Astrocyte (in vitro differentiated cells and primary cell): ENCODE measurements around the gene MMS19. TPM values are rescaled to one million over a fixed set of nuclear protein-coding genes. Genes with fewer than 3 reads are reported as not detected.
"Not testable (repeated sequence)": the region's sequence is repeated elsewhere in the genome, so short reads cannot be mapped to it uniquely, and the experiment has no call there.

Source experiments
- DNase-seq: peaks from one replicate; pipeline ENCODE4 v3.0.0-alpha.2; 2010; ENCODE audit warnings: low read depth
- FAIRE-seq: peaks from 2 replicates; lab custom pipeline; 2011; peaks lifted over from hg19 to GRCh38; lab: Jason Lieb, UNC
- H2AFZ ChIP-seq: 2 replicates; pipeline ENCODE4 v1.6.0; 2012; ENCODE audit warnings: low read depth, low read length, inconsistent platforms
- H3K27ac ChIP-seq: 2 replicates; pipeline ENCODE4 v1.5.1; 2011; ENCODE audit warnings: low read depth, low read length, inconsistent platforms
- H3K27me3 ChIP-seq: 2 replicates; pipeline ENCODE4 v1.6.0; 2011; ENCODE audit warnings: low read length, inconsistent platforms; ENCODE audit not compliant: insufficient read depth
- H3K36me3 ChIP-seq: 2 replicates; pipeline ENCODE4 v1.5.1; 2011; ENCODE audit warnings: low read length, inconsistent platforms; ENCODE audit not compliant: insufficient read depth
- H3K4me1 ChIP-seq: 2 replicates; pipeline ENCODE4 v1.5.1; 2011; ENCODE audit warnings: low read length, inconsistent platforms; ENCODE audit not compliant: insufficient read depth
- H3K4me2 ChIP-seq: 2 replicates; pipeline ENCODE4 v1.6.0; 2012; ENCODE audit warnings: low read length, inconsistent platforms
- H3K4me3 ChIP-seq: 2 replicates; pipeline ENCODE4 v1.5.1; 2011; ENCODE audit warnings: low read depth, mild to moderate bottlenecking, low read length, inconsistent platforms; ENCODE audit not compliant: insufficient read depth
- H3K79me2 ChIP-seq: 2 replicates; pipeline ENCODE4 v1.6.0; 2012; ENCODE audit warnings: mild to moderate bottlenecking, low read length, inconsistent platforms; ENCODE audit not compliant: insufficient read depth
- H3K9ac ChIP-seq: 2 replicates; pipeline ENCODE4 v1.6.0; 2012; ENCODE audit warnings: mild to moderate bottlenecking, low read length, inconsistent platforms
- H3K9me3 ChIP-seq: 2 replicates; pipeline ENCODE4 v1.5.1; 2012; ENCODE audit warnings: low read depth, mild to moderate bottlenecking, low read length, inconsistent platforms; ENCODE audit not compliant: insufficient read depth
- H4K20me1 ChIP-seq: 2 replicates; pipeline ENCODE4 v1.6.0; 2012; ENCODE audit warnings: low read length, inconsistent platforms; ENCODE audit not compliant: insufficient read depth
- H3K27ac Mint-ChIP-seq: one replicate; pipeline ENCODE4 v1.8.0; 2021; ENCODE audit warnings: mild to moderate bottlenecking, mixed read lengths; ENCODE audit not compliant: unreplicated experiment
- H3K27me3 Mint-ChIP-seq: one replicate; pipeline ENCODE4 v1.8.0; 2021; ENCODE audit warnings: low read depth, mixed read lengths; ENCODE audit not compliant: unreplicated experiment
- H3K36me3 Mint-ChIP-seq: one replicate; pipeline ENCODE4 v1.8.0; 2021; ENCODE audit warnings: low read depth, mixed read lengths; ENCODE audit not compliant: unreplicated experiment
- H3K4me1 Mint-ChIP-seq: one replicate; pipeline ENCODE4 v1.8.0; 2021; ENCODE audit warnings: low read depth, mixed read lengths; ENCODE audit not compliant: unreplicated experiment
- H3K4me3 Mint-ChIP-seq: one replicate; pipeline ENCODE4 v1.8.0; 2021; ENCODE audit warnings: mild to moderate bottlenecking, moderate library complexity, mixed read lengths; ENCODE audit not compliant: unreplicated experiment
- H3K9me3 Mint-ChIP-seq: one replicate; pipeline ENCODE4 v1.8.0; 2021; ENCODE audit warnings: mild to moderate bottlenecking, mixed read lengths; ENCODE audit not compliant: unreplicated experiment
- CTCF ChIP-seq: IDR thresholded peaks from 2 replicates; pipeline ENCODE4 v1.5.1; 2011; ENCODE audit warnings: low read depth, mild to moderate bottlenecking, inconsistent platforms, low read length, moderate library complexity; ENCODE audit not compliant: insufficient read depth
- EZH2 ChIP-seq: IDR thresholded peaks from 2 replicates; pipeline ENCODE4 v1.6.1; 2012; ENCODE audit warnings: mild to moderate bottlenecking, low read length, inconsistent platforms; ENCODE audit not compliant: insufficient read depth
- total RNA-seq: library from RNA; stranded (reverse); gene quantifications from 2 replicates; pipeline ENCODE4 v1.2.1, GENCODE V29; 2021

MMS19 gene
- total RNA-seq, 1 donor from 2014 or later, result 84.4 TPM

- Histone ChIP-seq H3K27me3 (no peaks in the 10 kb centered on the region), H4K20me1 (peaks cover 65% of the 10 kb centered on the region), H3K4me2 (no peak overlapping the region), H3K9ac (no peak overlapping the region), H2AFZ (no peak overlapping the region), H3K79me2 (peaks cover 51% of the 10 kb centered on the region), H3K27ac (no peak overlapping the region), H3K4me3 (no peak overlapping the region), H3K36me3 (peaks cover 48% of the 10 kb centered on the region), H3K4me1 (peaks cover 6% of the 10 kb centered on the region), H3K9me3 (no peaks in the 10 kb centered on the region)
- TF ChIP-seq CTCF (no peak), EZH2 (no peak)
- DNase-seq, result no peak
- no peak for FAIRE-seq
- Mint-ChIP-seq H3K9me3 (peaks cover 2% of the 10 kb centered on the region), H3K4me3 (no peak overlapping the region), H3K27me3 (no peaks in the 10 kb centered on the region), H3K4me1 (peaks cover 17% of the 10 kb centered on the region), H3K27ac (no peak overlapping the region), H3K36me3 (peaks cover 27% of the 10 kb centered on the region)
These were observed 17.2 kb downstream of the MMS19 start for GRCh38 chr10:97481071-97481470.

GRCh38 chr10:97479939-97480338, 18.3 kb downstream of the MMS19 start:
- TF ChIP-seq EZH2 (no peak), CTCF (no peak)
- H3K27me3 Mint-ChIP-seq, result no peaks in the 10 kb centered on the region
- H3K9me3 Mint-ChIP-seq, result peaks cover 2% of the 10 kb centered on the region
- no peak for FAIRE-seq
- H3K27ac ChIP-seq, result no peak overlapping the region
- peaks cover 41% of the 10 kb centered on the region for H3K79me2 ChIP-seq
- H3K27ac Mint-ChIP-seq, result no peak overlapping the region
- H2AFZ ChIP-seq, result no peak overlapping the region
- peaks cover 28% of the 10 kb centered on the region for H3K36me3 Mint-ChIP-seq
- peaks cover 22% of the 10 kb centered on the region for H3K4me1 Mint-ChIP-seq
- H3K4me3 ChIP-seq, result no peak overlapping the region
- no peak for DNase-seq
- H3K9me3 ChIP-seq, result no peaks in the 10 kb centered on the region
- H3K36me3 ChIP-seq, result peaks cover 51% of the 10 kb centered on the region
- peaks cover 9% of the 10 kb centered on the region for H3K4me1 ChIP-seq
- H3K9ac ChIP-seq, result no peak overlapping the region
- no peak overlapping the region for H3K4me2 ChIP-seq
- peaks cover 59% of the 10 kb centered on the region for H4K20me1 ChIP-seq
- no peak overlapping the region for H3K4me3 Mint-ChIP-seq
- H3K27me3 ChIP-seq, result no peaks in the 10 kb centered on the region

DNA sequence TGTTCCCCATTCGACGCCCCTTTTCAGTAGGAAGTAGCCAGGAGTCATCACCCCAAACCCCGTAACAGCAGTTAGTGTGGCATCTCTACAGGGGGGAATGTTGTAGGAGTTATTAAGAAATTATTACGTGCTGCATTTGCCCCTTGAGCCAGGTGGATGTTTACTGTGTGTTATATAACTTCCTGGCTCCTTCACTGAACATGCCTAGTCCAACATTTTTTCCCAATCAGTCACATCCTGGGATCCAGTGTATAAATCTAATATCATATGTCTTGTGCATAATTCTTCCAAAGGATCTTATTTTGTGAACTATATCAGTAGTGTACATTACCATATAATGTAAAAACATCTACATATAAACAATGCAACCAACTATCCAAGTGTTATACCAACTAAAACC, 18.8 kb downstream of the MMS19 start:
- H3K27ac ChIP-seq, H3K4me3 ChIP-seq, H3K27me3 Mint-ChIP-seq, H3K9me3 ChIP-seq, H3K4me2 ChIP-seq, H3K9ac ChIP-seq, H2AFZ ChIP-seq, H3K4me1 ChIP-seq, H3K9me3 Mint-ChIP-seq, FAIRE-seq, H3K4me3 Mint-ChIP-seq, H3K27ac Mint-ChIP-seq, DNase-seq, H3K27me3 ChIP-seq: not testable (repeated sequence)
- H3K36me3 ChIP-seq, result peaks cover 52% of the 10 kb centered on the region
- peaks cover 30% of the 10 kb centered on the region for H3K36me3 Mint-ChIP-seq
- H3K4me1 Mint-ChIP-seq, result peaks cover 22% of the 10 kb centered on the region
- peaks cover 56% of the 10 kb centered on the region for H4K20me1 ChIP-seq
- H3K79me2 ChIP-seq, result peaks cover 36% of the 10 kb centered on the region
